ENCODE measurements around the gene OR5M10. TPM values are rescaled to one million over a fixed set of nuclear protein-coding genes. Genes with fewer than 3 reads are reported as not detected.
"Not testable (repeated sequence)": the region's sequence is repeated elsewhere in the genome, so short reads cannot be mapped to it uniquely, and the experiment has no call there.

The OR5M10 gene
- not detected for total RNA-seq

GRCh38 chr11:56577621-56578020, at the start of gene OR5M10:
OR5M10 (minus strand) TSS chr11:56577721; CDS start chr11:56577721, 0 bp downstream.
- Mint-ChIP-seq H3K9me3 (ENCODE audit: low read depth) (peaks cover 3% of the 10 kb centered on the region), H3K4me3 (no peak within 1 kb of the TSS), H3K27me3 (no peaks in the 10 kb centered on the region), H3K36me3 (ENCODE audit: low read depth) (no peaks in the 10 kb centered on the region), H3K4me1 (no peaks in the 10 kb centered on the region), H3K27ac (no peak within 1 kb of the TSS)
- ATAC-seq (no peak), DNase-seq (no peak)
- intact Hi-C loops (cut with DNase I, micrococcal nuclease) = no loop called here
- ChIA-PET CTCF (no interaction called here), POLR2A (no interaction called here)

- ChIA-PET CTCF (interaction anchor here (0.7 kb wide), 1 partner anchor 426 kb away, joined by 3 read pairs; no protein-coding TSS in a partner anchor), POLR2A (interaction anchor here (0.6 kb wide), 1 partner anchor 723 kb away, joined by 3 read pairs; no protein-coding TSS in a partner anchor)
- Mint-ChIP-seq H3K36me3 (ENCODE audit: low read depth) (no peaks in the 10 kb centered on the region), H3K27ac (no peak overlapping the region), H3K4me1 (no peaks in the 10 kb centered on the region), H3K4me3 (no peak overlapping the region), H3K27me3 (no peaks in the 10 kb centered on the region), H3K9me3 (ENCODE audit: low read depth) (peaks cover 8% of the 10 kb centered on the region)
- DNase-seq (no peak), ATAC-seq (no peak)
- intact Hi-C loops (cut with DNase I, micrococcal nuclease) = loop anchor here (2.0 to 10.0 kb wide), 2 partner anchors 157 to 159 kb away; no protein-coding TSS in a partner anchor
Measured at GRCh38 chr11:56625946-56626345, 48.4 kb upstream of the OR5M10 start.

- intact Hi-C loops (cut with DNase I, micrococcal nuclease) = loop anchor here (2.0 to 10.0 kb wide), 2 partner anchors 158 to 160 kb away; no protein-coding TSS in a partner anchor
- Mint-ChIP-seq H3K27ac (no peak overlapping the region), H3K27me3 (no peaks in the 10 kb centered on the region), H3K4me1 (no peaks in the 10 kb centered on the region), H3K9me3 (ENCODE audit: low read depth) (peaks cover 14% of the 10 kb centered on the region), H3K4me3 (no peak overlapping the region), H3K36me3 (ENCODE audit: low read depth) (no peaks in the 10 kb centered on the region)
- POLR2A ChIA-PET = no interaction called here
- DNase-seq (no peak), ATAC-seq (peak; percentile 61)
- CTCF ChIA-PET = interaction anchor here (1.8 kb wide), 1 partner anchor 158 kb away, joined by 4 read pairs; no protein-coding TSS in a partner anchor
Measured at GRCh38 chr11:56624661-56625110, 47.2 kb upstream of the OR5M10 start.

GRCh38 chr11:56611174-56611573, 33.7 kb upstream of the OR5M10 start:
- no peak for DNase-seq
- Mint-ChIP-seq H3K27ac (no peak overlapping the region), H3K4me1 (no peaks in the 10 kb centered on the region), H3K4me3 (no peak overlapping the region), H3K9me3 (ENCODE audit: low read depth) (peaks cover 3% of the 10 kb centered on the region), H3K36me3 (ENCODE audit: low read depth) (no peaks in the 10 kb centered on the region), H3K27me3 (no peaks in the 10 kb centered on the region)
- ChIA-PET CTCF (no interaction called here), POLR2A (no interaction called here)
- intact Hi-C loops (cut with DNase I, micrococcal nuclease) = no loop called here
- ATAC-seq = no peak

DNA sequence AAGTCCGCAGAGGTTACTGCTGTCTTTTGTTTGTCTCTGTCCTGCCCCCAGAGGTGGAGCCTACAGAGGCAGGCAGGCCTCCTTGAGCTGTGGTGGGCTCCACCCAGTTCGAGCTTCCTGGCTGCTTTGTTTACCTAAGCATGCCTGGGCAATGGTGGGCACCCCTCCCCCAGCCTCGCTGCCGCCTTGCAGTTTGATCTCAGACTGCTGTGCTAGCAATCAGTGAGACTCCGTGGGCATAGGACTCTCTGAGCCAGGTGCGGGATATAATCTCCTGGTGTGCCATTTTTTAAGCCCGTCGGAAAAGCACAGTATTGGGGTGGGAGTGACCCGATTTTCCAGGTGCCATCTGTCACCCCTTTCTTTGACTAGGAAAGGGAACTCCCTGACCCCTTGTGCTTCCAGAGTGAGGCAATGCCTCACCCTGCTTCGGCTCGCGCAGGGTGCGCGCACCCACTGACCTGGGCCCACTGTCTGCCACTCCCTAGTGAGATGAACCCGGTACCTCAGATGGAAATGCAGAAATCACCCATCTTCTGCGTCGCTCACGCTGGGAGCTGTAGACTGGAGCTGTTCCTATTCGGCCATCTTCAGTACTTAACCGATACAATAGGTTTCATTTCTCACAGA, 14.7 kb upstream of the OR5M10 start:
- H3K4me3 Mint-ChIP-seq; DNase-seq; POLR2A ChIA-PET; intact Hi-C loops (cut with DNase I, micrococcal nuclease); ATAC-seq; H3K36me3 Mint-ChIP-seq (ENCODE audit: low read depth); H3K27me3 Mint-ChIP-seq; CTCF ChIA-PET; H3K9me3 Mint-ChIP-seq (ENCODE audit: low read depth); H3K4me1 Mint-ChIP-seq; H3K27ac Mint-ChIP-seq: not testable (repeated sequence)

DNA sequence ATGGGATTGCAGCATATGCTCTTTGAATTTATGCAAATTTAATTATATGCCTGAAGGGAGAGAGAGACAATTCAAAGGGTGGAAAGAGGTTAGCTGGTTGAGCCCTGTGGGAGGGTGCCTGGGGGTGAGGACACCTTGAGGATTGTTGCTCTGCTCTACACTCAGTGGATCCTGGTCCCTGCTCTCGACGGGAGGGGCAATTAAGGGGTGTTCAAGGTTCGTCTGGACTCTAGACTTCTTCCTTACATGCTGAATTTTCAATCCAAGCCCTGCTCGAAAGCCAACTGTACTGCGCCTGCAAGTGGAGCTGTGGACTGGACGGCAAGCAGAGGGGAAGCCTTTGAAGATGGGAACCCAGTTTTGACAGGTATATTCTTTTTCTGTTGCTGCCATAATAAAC, 18.9 kb downstream of the OR5M10 start:
- H3K36me3 Mint-ChIP-seq (ENCODE audit: low read depth) = no peaks in the 10 kb centered on the region
- ATAC-seq (no peak), DNase-seq (no peak)
- H3K27me3 Mint-ChIP-seq = no peaks in the 10 kb centered on the region
- no peaks in the 10 kb centered on the region for H3K4me1 Mint-ChIP-seq
- ChIA-PET POLR2A (no interaction called here), CTCF (no interaction called here)
- intact Hi-C loops (cut with DNase I, micrococcal nuclease) = no loop called here
- peaks cover 20% of the 10 kb centered on the region for H3K9me3 Mint-ChIP-seq (ENCODE audit: low read depth)
- no peak overlapping the region for H3K27ac Mint-ChIP-seq
- no peak overlapping the region for H3K4me3 Mint-ChIP-seq

DNA sequence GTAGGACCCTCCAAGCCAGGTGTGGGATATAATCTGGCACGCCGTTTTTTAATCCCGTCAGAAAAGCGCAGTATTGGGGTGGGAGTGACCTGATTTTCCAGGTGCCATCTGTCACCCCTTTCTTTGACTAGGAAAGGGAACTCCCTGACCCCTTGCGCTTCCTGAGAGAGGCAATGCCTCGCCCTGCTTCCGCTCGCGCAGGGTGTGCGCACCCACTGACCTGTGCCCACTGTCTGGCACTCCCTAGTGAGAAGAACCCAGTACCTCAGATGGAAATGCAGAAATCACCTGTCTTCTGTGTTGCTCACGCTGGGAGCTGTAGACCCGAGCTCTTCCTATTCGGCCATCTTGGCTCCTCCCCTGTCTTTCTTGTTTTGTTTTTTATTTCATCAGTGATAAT, 22.8 kb downstream of the OR5M10 start:
- H3K9me3 Mint-ChIP-seq (ENCODE audit: low read depth); H3K4me3 Mint-ChIP-seq; intact Hi-C loops (cut with DNase I, micrococcal nuclease); CTCF ChIA-PET; H3K4me1 Mint-ChIP-seq; POLR2A ChIA-PET; H3K36me3 Mint-ChIP-seq (ENCODE audit: low read depth); H3K27me3 Mint-ChIP-seq; H3K27ac Mint-ChIP-seq; ATAC-seq; DNase-seq: not testable (repeated sequence)

DNA sequence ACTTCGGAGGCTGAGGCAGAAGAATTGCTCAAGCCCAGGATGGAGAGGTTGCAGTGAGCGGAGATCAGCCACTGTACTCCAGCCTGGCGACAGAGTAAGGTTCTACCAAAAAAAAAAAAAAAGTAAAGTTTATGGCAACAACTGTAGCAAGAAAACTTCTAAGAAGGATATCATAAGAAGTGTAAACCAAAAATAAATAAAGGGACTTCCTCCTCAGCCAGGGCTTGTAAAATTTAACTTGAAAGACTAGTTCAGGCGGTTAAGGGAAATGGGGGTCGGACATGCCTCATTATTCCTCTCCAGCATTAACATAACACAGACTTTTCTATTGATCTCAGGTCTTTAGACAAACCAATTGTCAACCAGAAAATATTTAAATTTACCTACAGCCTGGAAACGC, 32.0 kb downstream of the OR5M10 start:
- ATAC-seq = no peak

DNA sequence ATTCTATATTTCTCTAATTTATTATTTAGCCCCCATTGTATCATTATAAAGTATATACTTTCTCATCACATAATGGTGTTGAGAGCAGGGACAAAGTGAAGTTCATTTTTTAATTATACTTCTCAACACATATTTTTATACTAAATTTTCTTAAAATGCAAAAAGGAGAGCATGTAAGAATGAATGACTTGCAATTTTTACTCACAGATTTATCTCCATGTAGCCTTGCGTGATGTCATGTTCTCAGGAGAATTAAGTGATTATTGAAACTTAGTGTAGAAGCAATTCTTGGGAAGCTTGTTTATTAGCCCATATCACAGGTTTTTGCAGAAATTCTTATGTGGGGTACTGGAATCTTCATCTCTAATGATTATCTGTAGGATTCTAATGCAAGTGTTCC, 33.8 kb downstream of the OR5M10 start:
- Mint-ChIP-seq H3K36me3 (ENCODE audit: low read depth) (no peaks in the 10 kb centered on the region), H3K27ac (no peak overlapping the region), H3K4me3 (no peak overlapping the region), H3K9me3 (ENCODE audit: low read depth) (peaks cover 16% of the 10 kb centered on the region), H3K4me1 (no peaks in the 10 kb centered on the region), H3K27me3 (no peaks in the 10 kb centered on the region)
- intact Hi-C loops (cut with DNase I, micrococcal nuclease) = no loop called here
- DNase-seq = no peak
- CTCF ChIA-PET = no interaction called here
- POLR2A ChIA-PET = no interaction called here
- no peak for ATAC-seq

More for the DNA sequence above, 32.0 kb downstream of the OR5M10 start:
- POLR2A ChIA-PET = no interaction called here
- Mint-ChIP-seq H3K4me3 (no peak overlapping the region), H3K36me3 (ENCODE audit: low read depth) (no peaks in the 10 kb centered on the region), H3K4me1 (no peaks in the 10 kb centered on the region), H3K27ac (no peak overlapping the region), H3K9me3 (ENCODE audit: low read depth) (peaks cover 16% of the 10 kb centered on the region), H3K27me3 (no peaks in the 10 kb centered on the region)
- DNase-seq = no peak
- CTCF ChIA-PET = no interaction called here
- intact Hi-C loops (cut with DNase I, micrococcal nuclease) = no loop called here

DNA sequence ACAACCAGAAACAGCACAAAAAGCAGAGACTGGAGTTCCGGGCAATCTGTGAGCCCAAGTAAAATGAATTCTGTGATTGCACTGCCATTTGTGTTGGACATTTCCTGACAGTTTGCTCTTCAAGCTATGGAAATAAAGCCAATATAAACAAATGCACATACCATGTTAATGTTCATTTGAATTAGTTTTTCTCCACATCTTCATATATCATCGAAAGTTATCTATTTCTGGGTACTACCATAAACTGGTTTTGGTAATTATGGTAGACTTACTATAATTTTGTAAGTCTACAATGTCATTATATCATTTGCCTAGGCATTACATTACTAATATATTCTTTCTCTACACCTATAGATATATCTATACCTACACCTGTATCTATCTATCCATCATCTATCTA, 34.4 kb downstream of the OR5M10 start, which contains the start of gene OR5M11:
Gene OR5M11 (minus strand): TSS at position 101 of the 400 bp plus-strand sequence. CDS start 0 bp downstream, at position 101.
- intact Hi-C loops (cut with DNase I, micrococcal nuclease) = no loop called here
- DNase-seq (no peak), ATAC-seq (no peak)
- Mint-ChIP-seq H3K9me3 (ENCODE audit: low read depth) (peaks cover 16% of the 10 kb centered on the region), H3K27ac (no peak within 1 kb of the TSS), H3K27me3 (no peaks in the 10 kb centered on the region), H3K4me1 (no peaks in the 10 kb centered on the region), H3K4me3 (no peak within 1 kb of the TSS), H3K36me3 (ENCODE audit: low read depth) (no peaks in the 10 kb centered on the region)
- ChIA-PET POLR2A (no interaction called here), CTCF (no interaction called here)

DNA sequence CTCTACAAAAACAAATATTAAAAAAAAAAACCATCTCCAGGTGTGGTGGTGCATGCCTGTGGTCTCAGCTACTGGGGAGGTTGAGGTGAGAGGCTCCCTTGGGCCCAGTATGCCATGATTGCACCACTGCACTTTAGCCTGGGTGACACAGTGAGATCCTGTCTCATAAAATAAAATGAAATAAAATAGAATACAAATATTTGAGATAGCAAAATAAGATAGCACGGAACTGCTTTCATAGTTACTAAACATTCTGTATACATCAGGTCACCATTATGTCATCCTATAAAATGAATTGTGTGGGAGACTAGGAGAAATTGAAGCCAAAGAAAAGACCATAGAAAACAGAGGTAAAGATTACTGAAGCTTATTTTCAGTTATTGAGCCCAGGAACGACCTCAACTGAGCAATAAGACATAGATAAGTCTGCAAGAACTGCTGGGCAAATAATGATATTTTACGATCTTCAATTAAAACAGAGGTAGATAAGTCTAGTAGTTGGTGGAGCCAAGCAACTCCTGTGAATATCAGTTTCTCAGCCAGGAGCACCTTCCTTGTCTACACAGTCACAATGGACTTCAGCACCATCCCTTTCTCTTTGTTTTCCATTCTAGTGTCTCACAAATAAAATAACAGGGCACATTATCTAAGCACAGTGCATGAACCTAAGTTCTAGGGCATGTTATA, 44.3 kb downstream of the OR5M10 start:
- H3K4me1 Mint-ChIP-seq = no peaks in the 10 kb centered on the region
- ATAC-seq = no peak
- H3K27ac Mint-ChIP-seq = no peak overlapping the region
- intact Hi-C loops (cut with DNase I, micrococcal nuclease) = loop anchor here in 1 of 2 experiments (10.0 kb wide), 1 partner anchor 242 kb away; no protein-coding TSS in a partner anchor
- no peaks in the 10 kb centered on the region for H3K36me3 Mint-ChIP-seq (ENCODE audit: low read depth)
- H3K9me3 Mint-ChIP-seq (ENCODE audit: low read depth) = peaks cover 2% of the 10 kb centered on the region
- POLR2A ChIA-PET = no interaction called here
- H3K4me3 Mint-ChIP-seq = no peak overlapping the region
- no peaks in the 10 kb centered on the region for H3K27me3 Mint-ChIP-seq
- no peak for DNase-seq
- CTCF ChIA-PET = interaction anchor here (0.6 kb wide), 1 partner anchor 296 kb away, joined by 3 read pairs; no protein-coding TSS in a partner anchor

DNA sequence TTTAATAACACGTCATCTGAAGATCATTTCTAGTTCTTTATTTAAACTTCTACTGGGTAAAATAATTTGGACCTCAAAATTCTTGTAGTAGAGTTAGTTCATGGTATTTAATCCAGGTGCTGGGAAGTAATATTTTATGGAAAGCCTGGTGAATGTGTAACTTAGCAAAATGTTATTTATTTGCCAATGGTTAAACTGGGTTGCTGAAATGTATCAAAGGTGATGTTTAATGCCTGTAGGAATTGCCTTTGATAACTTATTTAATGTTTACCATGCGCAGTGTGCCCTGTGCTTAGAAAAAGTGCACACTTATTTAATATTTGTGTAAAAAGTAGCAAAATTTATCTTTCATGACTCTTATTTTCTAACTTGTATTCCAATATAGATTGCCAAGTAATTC, 45.7 kb downstream of the OR5M10 start:
- no peak for ATAC-seq
- Mint-ChIP-seq H3K4me3 (no peak overlapping the region), H3K27ac (no peak overlapping the region), H3K9me3 (ENCODE audit: low read depth) (peaks cover 2% of the 10 kb centered on the region), H3K27me3 (no peaks in the 10 kb centered on the region), H3K36me3 (ENCODE audit: low read depth) (no peaks in the 10 kb centered on the region), H3K4me1 (no peaks in the 10 kb centered on the region)
- no peak for DNase-seq
- intact Hi-C loops (cut with DNase I, micrococcal nuclease) = loop anchor here in 1 of 2 experiments (10.0 kb wide), 1 partner anchor 243 kb away; no protein-coding TSS in a partner anchor
- CTCF ChIA-PET = interaction anchor here (0.7 kb wide), 1 partner anchor 379 kb away, joined by 3 read pairs; no protein-coding TSS in a partner anchor
- POLR2A ChIA-PET = no interaction called here

All from activated CD4-positive, alpha-beta T cell treated with anti-CD3 and anti-CD28 coated beads for 36 hours (primary cell).